ENCODE data around the gene ASAP3. TPM values are rescaled to one million over a fixed set of nuclear protein-coding genes. Genes with fewer than 3 reads are reported as not detected.

Gene ASAP3
- total RNA-seq, 1 donor from 2014 or later: 3.4 TPM

Other genes starting within 250 kb of the ASAP3 start
- 53.6 and 55.1 TPM in 2 replicates for gene HNRNPR, start 139.9 kb downstream of the ASAP3 start, total RNA-seq
- gene ZNF436, start 114.3 kb downstream of the ASAP3 start, total RNA-seq: 14.1 and 17.7 TPM in 2 replicates
- gene TCEA3, start 59.4 kb downstream of the ASAP3 start, total RNA-seq: 0.20 and 0.22 TPM in 2 replicates
- gene E2F2, start 47.1 kb upstream of the ASAP3 start, total RNA-seq: 0.40 and 0.87 TPM in 2 replicates
- gene ID3, start 75.3 kb upstream of the ASAP3 start, total RNA-seq: 479 and 520 TPM in 2 replicates
- gene RPL11, start 207.6 kb upstream of the ASAP3 start, total RNA-seq: 1,249 and 1,276 TPM in 2 replicates